Skeletal muscle cell (primary cell): Measurements from ENCODE around the gene COX4I1.

Source experiments
- DNase-seq: peaks from one replicate; pipeline ENCODE4 v3.0.0-alpha.2; 2010; ENCODE audit warnings: low read depth
- H3K4me3 ChIP-seq: 2 replicates; pipeline ENCODE4 v1.5.1; 2011; ENCODE audit warnings: low read depth, mild to moderate bottlenecking, control low read depth, low read length, moderate library complexity

Gene COX4I1

DNA sequence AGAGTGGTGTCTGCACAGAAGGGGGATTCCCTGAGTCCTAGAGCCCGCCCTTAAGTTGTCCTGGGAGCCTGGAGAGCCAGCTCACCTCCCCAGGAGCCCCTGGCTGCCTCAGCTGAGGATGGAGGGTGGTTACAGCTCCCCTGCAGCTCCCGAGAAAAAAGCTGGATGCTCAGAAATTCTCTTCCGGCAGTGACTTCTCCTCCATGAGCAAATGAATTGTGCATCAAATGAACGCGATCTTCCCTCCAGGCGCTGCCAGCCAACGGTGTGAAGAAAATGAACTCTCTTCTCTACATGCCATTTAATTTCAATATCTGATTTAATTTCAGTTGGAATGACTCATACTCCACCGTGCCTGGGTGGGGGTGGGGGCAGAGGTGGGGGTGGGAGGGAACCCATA, 34.3 kb upstream of the COX4I1 start:
- no peak for DNase-seq
- no peak overlapping the region for H3K4me3 ChIP-seq

DNA sequence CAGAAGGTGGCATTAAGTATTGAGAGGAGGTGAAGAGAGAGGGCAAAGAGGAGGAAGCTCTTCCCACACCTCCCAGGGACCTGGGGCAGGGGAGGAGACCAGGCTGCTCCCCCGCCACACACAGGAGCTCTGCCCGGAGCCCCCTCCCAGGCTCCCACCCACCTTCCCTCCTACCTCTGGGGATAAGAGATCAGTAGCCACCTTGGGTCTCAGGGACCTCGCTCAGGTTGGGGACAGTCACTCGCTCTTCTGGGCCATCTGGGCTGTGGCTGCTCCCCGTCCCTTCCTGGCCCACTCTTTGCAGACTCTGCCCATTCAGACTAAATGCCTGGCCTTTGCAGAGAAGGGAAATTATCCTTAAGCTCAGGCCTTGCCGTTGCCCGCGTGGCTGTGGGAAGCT, 33.7 kb upstream of the COX4I1 start:
- DNase-seq, result no peak
- H3K4me3 ChIP-seq, result no peak overlapping the region

DNA sequence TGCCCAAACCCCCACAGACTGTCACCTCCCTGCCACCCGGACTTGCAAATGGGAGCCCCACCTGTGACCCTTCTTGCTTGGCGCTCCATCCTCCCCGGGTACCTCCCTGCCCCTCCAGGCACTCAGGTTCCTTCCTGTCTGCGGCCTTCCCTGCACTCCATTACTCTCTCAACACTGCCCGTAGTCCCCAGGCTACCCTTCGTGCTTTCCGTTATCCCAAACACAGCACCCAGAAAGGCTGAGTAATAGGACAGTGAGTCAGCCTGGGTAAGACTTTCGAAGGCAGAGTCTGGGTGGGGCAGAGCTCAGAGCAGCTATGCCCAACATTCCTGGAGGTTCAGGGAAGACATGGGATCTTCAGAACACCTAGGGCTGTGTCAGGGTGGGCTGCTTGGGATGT, 32.0 kb upstream of the COX4I1 start:
- DNase-seq, result peak; percentile 46

DNA sequence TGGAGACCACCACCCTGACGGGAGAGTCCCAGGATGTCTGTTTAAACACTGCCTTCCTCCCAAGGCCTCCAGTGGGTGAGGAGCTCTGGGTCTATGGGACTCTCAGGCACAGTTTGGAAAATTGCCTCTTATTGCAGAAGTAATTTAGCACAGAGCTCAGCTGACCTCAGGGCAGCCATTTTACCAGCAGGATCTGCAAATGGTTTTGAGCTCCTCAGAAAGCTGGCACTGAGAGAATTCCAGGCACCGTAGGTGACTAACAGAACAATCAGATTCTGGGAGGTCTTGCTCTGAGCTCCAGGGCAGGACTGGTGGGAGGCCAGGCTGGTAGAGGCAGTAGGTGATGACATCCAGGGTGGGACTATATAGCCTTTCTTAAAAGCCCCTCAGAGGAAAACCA, 31.3 kb upstream of the COX4I1 start:
- no peak overlapping the region for H3K4me3 ChIP-seq
- DNase-seq, result no peak

More for the DNA sequence above, 32.0 kb upstream of the COX4I1 start:
- no peak overlapping the region for H3K4me3 ChIP-seq

DNA sequence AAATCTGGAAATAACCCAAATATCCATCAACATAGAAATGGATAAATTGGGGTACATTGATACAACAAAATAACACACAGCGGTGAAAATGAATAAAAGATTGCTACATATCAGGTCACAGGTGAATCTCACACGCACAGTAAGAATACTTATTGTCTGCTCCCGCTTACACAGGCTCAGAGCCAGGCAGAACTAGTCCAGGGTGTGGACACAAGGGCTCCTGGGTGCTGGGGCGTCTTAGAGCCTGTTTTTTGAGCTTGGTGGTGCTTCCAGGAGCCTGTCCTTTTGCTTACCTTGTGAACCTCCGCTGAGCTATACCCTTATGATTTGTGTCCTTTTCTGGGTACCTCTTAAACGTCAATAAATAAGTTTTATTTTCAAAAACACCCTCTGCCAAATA, 28.8 kb upstream of the COX4I1 start:
- H3K4me3 ChIP-seq, result no peak overlapping the region
- no peak for DNase-seq

DNA sequence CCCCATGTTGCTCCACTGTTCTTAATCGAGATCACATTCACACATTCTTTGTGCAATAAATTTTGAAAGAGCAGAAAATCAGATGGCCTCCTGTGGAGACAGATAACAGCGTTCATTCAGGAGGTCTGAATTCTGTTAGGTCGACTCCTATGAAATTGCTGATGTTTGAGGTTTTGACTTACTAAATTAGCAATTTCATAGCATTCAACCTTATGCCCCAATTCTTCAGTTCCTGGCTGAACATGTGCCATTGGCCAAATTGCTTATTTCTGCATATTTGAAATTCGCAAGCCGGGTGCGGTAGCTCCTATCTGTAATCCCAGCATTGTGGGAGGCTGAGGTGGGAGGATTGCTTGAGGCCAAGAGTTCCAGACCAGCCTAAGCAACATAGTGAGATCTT, 26.5 kb upstream of the COX4I1 start:
- DNase-seq, result no peak
- H3K4me3 ChIP-seq, result no peak overlapping the region

DNA sequence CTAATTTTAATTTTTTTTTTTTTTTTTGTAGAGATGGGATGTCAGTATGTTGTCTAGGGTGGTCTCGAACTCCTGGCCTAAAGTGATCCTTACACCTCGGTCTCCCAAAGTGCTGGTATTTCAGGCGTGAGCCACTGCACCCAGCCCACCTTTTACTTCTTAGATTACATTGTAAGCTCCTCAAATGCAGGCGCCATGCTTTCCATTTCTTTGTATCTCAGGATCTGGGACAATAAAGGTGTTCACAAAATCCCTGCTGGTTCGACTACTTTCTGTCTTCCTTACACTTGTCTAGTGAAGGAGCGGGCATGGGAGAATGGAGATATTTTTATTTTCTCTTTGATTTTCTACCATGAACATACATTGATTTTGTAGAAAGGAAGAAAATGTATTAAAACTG, 25.4 kb upstream of the COX4I1 start:
- H3K4me3 ChIP-seq, result no peak overlapping the region
- no peak for DNase-seq

DNA sequence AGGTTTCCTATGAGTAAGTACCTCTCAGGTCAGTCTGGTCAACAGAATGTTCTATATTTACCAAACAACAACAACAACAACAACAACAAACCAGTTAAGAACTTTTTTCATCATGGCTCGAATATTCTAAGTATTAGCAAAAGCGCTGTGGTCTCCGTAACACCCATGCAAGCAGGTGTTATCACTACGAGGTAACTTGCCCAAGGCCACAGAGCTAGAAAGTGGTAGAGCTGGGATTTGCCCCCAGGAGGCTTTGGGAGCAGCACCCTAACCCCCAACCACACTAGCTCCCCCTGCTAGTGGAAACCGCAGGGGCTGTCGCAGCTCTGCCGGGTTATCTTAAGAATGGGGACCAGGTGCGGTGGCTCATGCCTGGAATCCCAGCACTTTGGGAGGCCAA, 24.7 kb upstream of the COX4I1 start:
- no peak for DNase-seq

DNA sequence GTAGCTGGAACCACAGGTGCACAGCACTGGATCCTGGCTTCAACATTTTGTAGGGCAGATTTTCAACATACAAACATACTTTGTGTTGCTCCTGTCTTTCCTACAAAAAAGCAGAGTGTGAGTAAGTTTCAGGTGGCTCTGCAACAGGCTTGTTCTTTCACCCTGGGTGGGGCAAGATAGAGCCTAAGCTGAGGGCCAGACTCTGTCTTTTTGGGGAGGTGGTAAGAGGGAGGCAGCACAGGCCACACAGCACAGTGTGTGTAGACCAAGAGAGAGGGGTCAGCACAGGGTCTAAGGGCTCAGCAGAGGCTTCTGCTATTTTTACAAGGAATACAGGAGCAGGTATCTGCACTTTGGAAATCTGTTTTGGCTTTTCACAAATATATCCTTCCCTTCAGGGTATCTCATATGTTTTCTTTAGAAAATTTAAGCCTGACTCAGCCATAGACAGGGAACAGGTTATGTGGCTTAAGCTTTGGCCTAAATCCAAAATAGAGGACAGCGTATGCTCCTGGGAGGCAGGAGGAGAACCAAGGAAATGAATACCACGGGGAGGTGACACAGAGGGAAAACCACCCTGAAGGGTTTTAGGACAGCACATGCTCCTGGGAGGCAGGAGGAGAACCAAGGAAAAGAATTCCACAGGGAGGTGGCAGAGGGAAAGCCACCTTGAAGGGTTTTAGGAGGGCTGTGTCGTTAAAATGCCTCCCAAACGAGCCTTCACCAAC, 21.7 kb upstream of the COX4I1 start:
- H3K4me3 ChIP-seq, result no peak overlapping the region
- DNase-seq, result no peak

More for the DNA sequence above, 24.7 kb upstream of the COX4I1 start:
- no peak overlapping the region for H3K4me3 ChIP-seq

DNA sequence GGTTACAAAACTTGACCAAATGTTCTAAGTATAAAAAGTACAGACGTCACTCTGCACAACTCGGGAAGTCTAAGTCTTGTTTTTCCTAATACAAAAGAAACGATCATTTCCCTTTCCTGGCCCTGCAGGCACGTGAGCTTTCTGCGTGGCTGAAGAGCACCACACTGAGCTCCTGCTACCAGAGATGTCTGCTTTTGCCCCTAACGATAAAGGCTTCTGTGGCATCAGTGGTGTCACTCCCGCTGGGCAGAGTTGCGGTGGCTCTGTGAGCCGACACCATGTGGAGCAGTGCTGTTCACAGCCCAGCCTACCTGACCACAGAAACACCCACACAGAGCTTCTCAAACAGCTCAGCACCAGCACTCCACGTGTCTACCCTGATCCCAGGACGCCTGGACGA, 20.6 kb upstream of the COX4I1 start:
- H3K4me3 ChIP-seq, result no peak overlapping the region
- DNase-seq, result no peak

DNA sequence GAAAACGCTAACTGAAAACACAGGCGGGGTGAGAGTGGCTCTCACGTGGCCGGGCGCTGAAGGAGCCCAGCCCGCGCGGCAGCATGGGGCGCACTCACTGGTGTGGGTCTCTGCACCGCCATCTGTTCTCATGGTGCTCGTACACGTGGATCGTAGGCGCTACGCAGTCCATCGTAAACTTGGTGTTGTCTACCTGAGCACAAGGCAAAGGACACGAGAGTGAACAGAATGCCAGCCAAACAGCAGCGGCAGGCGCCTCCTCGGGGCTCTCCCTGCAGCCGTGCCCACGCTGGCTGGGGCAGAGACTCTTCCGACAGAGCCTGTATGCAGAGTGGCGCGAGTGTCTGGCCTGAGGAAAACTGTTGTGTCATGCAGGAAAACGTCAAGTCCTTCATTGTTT, 19.2 kb upstream of the COX4I1 start:
- H3K4me3 ChIP-seq, result no peak overlapping the region
- no peak for DNase-seq

DNA sequence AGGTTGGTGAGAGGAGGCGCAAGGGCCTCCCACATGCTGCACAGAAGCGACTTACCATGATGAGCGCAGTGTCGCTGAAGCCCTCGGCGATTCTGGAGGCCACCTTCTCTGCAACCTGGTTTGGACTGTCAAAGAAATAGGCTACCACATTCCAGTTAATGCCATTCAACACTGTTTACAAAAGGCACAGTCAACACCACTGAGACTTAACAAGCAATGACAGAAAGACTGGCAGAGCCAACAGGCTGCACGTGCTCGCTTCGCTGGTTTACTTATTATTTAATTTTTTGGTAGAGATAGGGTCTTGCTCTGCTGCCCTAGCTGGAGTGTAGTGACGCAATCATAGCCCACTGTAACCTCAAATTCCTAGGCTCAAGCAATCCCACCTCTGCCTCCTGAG, 18.3 kb upstream of the COX4I1 start:
- H3K4me3 ChIP-seq, result no peak overlapping the region
- DNase-seq, result no peak

DNA sequence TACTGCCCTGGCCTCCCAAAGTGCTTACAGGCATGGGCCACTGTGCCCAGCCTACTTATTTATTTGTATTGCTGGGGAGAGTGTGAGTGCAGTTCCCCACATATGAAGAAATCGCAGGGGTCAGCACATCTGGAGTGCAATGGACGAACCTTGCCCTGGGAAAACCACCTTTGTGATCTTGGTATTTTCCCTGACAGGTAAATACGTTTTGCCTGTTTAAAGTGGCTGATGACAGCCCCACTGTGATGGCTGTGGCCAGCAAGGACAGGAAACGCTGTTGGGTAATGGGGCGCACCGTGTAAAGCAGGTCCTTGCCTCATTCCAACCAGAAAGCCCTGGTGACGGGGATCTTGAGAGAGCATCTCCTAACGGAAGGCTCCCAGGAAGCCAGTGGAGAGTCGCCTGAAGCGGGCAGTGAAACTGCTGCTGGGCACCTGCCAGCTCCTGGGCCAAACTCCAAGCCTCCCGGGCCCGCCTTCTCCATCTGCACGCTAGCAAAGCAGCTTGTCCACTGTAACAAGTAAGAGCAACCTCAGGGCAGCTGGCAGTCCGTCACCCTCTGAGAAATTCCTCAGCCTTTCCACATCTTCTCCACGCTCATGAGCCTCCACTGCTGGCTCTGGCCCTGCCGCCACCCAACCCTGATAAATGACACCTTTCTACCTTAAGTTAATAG, 17.7 kb upstream of the COX4I1 start:
- H3K4me3 ChIP-seq, result no peak overlapping the region
- no peak for DNase-seq

DNA sequence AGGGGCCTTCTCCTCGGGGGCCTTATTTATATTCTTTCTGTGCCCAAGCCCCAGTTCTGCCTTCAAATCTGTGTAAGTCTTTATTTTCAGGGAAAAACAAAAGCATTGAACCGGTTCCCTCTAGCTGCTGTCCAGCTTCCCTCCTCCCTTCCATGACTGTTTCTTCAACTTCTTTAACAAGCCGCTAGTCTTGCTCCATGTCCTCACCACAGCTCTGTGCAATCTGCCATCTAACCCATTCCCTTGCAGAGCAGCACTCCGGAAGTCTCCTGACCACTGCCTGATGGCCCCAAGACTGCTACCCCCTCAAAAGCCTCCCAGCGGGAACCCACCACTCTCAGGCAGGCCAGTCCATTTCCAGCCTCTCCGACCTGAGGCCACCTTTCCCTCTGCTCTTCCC, 17.0 kb upstream of the COX4I1 start:
- no peak overlapping the region for H3K4me3 ChIP-seq
- DNase-seq, result no peak

DNA sequence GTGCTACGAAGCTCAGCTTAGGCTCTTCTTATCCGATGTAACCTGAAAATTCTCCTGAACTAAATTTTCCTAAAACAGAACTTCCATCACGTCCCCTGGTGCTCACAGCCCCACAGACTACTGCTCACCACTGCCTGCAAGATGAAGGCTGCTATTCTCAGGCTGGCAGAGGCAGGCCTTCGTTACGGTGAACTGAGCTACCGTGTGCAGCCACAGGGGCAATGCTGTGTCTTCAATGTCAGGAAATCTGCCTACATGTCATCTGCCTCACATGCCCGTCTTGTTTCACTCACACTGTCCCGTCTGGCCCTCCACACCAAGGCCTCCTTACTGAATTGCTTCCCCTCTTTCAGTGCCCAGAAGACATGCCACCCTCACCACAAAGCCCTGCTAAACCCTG, 16.1 kb upstream of the COX4I1 start:
- no peak overlapping the region for H3K4me3 ChIP-seq
- DNase-seq, result no peak

DNA sequence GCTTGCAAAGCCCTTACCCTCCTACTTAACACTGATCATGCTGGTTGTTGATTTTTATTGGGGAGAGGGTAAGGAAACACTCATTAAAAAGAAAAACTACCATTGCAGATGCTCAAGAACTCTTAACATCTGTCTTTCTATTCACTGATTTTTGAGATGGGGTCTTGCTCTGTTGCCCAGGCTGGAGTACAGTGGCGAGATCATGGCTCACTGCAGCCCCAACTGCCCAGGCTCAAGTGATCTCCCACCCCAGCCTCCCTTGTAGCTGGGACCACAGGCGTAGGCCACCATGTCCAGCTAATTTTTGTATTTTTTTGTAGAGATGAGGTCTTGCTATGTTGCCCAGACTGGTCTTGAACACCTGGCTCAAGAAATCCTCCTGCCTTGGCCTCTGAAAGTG, 14.7 kb upstream of the COX4I1 start:
- DNase-seq, result no peak
- H3K4me3 ChIP-seq, result no peak overlapping the region

DNA sequence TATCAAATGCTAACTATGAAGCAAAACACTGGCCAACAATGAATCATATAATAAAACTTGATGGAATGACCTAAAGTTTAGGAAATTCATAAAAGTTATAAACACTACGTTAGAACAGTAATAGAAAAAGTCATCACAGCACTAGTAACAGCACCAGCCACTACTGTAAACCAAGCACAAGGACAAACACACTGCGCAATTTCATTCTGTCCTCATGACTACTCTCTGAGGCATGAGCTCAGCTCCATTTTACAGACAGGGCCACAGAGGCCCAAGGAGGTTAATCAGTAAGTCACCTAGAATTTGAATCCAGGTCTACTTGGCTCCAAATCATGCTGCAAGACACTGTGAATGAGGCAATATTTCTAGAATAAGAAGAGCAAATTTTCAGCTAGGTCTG, 13.6 kb upstream of the COX4I1 start:
- H3K4me3 ChIP-seq, result no peak overlapping the region
- DNase-seq, result no peak

DNA sequence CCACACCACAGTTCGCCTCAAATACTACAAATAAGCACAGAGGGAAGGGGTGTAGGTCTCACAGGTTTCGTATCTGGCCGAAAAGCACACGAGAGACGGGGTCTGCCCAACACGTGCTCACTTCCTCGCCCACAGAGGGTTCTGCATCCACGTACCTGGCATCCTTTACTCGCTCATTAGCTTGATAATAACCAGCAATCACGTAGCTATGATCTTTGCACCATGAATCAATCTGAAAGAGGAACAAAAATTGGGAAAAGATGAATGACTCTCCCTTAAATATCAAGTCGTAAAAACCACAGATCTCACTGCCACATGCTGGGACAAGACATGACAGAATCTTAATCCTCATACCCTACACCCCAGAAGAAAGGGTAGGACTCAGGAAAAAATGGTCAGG, 10.7 kb upstream of the COX4I1 start:
- no peak for DNase-seq
- no peak overlapping the region for H3K4me3 ChIP-seq

DNA sequence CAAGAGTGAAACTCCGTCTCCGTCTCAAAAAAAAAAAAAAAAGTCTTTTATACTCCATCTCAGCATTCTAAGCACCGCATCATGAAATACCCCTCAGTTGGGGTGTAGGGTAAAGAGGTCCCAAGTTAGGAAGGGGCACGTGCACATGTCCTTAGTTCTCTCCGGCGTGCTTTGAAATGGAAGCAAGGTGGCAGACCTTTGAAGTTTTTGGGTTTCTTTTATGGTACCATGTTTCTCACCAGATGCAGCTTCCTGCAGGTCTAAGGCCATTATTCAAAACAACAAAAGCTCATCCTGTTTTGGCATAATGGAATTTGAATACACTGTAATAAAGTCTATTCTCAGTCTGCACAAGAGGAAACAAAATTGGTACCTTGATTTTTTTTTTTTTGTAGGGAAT, 9.7 kb upstream of the COX4I1 start:
- H3K4me3 ChIP-seq, result no peak overlapping the region
- DNase-seq, result no peak

DNA sequence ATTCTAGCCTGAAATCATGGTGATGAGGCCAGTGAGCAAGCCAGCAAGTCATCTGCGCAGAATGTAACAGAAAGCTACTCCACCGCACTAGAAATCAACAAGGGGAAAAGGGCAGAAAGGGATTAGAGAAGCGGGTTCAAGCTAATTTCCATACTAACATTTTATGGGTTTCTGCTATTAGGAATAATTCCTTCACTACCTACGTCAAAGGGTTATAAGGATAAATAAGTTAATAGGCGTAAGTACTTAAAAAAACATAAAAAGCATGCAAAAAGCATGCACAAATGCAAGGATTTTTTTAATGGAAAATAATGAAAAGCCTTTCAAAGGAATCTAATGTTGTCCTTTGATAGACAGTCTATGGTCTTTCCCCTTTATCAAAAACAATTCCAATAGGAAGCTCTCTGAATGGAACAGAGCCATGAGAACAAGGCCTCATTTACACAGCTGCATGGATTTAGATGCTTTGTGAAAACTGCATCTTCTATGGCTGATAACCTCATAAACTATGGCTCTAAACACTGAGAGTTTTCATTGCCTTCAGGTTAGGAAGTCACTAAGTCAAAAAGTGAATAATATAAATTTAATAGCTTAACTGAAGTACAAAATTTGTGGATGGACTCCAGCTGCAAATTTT, 5.7 kb upstream of the COX4I1 start:
- H3K4me3 ChIP-seq, result no peak overlapping the region
- no peak for DNase-seq

DNA sequence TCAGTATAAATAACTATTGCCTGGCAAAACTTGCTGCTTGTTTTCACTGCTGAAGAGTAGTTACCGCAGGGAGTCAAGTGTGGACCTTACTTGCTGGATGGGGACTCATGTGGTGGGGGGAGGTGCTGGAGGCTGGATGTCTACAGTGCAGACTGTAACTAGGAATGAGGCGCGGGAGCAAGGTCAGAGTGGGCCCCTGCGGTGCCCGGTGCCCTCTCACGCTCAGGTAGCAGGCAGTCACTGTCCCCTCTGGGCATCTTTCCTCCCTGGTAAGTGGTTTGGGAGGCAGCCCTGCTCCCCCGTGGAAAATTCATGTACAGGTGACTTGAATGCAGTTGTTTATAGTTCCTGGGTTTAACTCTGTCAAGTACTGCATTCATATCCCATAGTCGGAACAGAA, 4.8 kb upstream of the COX4I1 start:
- no peak for DNase-seq
- H3K4me3 ChIP-seq, result no peak overlapping the region
